H9 (cell line): ENCODE results near the gene PRKAG1. TPM values are rescaled to one million over a fixed set of nuclear protein-coding genes. Genes with fewer than 3 reads are reported as not detected.
"Not testable (repeated sequence)": the region's sequence is repeated elsewhere in the genome, so short reads cannot be mapped to it uniquely, and the experiment has no call there.

Experiments
- DNase-seq: peaks from one replicate; pipeline ENCODE4 v3.0.0-alpha.2; 2017
- H2AFZ ChIP-seq: one replicate; pipeline ENCODE4 v1.6.1; 2013; ENCODE audit warnings: mild to moderate bottlenecking, low read length, control low read depth, moderate library complexity
- H2AK5ac ChIP-seq: 2 replicates; pipeline ENCODE4 v1.6.1; 2013; ENCODE audit warnings: low read length, control low read depth, mixed read lengths; ENCODE audit not compliant: insufficient read length
- H2BK120ac ChIP-seq: one replicate; pipeline ENCODE4 v1.6.1; 2013; ENCODE audit warnings: low read depth, mild to moderate bottlenecking, low read length, control low read depth, inconsistent platforms; ENCODE audit not compliant: poor library complexity, severe bottlenecking
- H2BK12ac ChIP-seq: 2 replicates; pipeline ENCODE4 v1.6.1; 2013; ENCODE audit warnings: low read length, control low read depth, mixed read lengths, low read depth; ENCODE audit not compliant: insufficient read length
- H2BK15ac ChIP-seq: 2 replicates; pipeline ENCODE4 v1.6.1; 2013; ENCODE audit warnings: low read depth, low read length, control low read depth
- H2BK20ac ChIP-seq: one replicate; pipeline ENCODE4 v1.6.1; 2013; ENCODE audit warnings: low read depth, mild to moderate bottlenecking, low read length, control low read depth, inconsistent platforms; ENCODE audit not compliant: poor library complexity, severe bottlenecking
- H2BK5ac ChIP-seq: 2 replicates; pipeline ENCODE4 v1.6.1; 2013; ENCODE audit warnings: low read length, control low read depth, mixed read lengths; ENCODE audit not compliant: insufficient read length
- H3K14ac ChIP-seq: 2 replicates; pipeline ENCODE4 v1.6.1; 2013; ENCODE audit warnings: low read length, control low read depth; ENCODE audit not compliant: insufficient read depth
- H3K18ac ChIP-seq: 2 replicates; pipeline ENCODE4 v1.6.1; 2013; ENCODE audit warnings: low read depth, mild to moderate bottlenecking, mixed read lengths, low read length, control low read depth; ENCODE audit not compliant: insufficient read length
- H3K23ac ChIP-seq: 2 replicates; pipeline ENCODE4 v1.6.1; 2013; ENCODE audit warnings: low read length, control low read depth, mixed read lengths, low read depth; ENCODE audit not compliant: insufficient read length
- H3K23me2 ChIP-seq: 2 replicates; pipeline ENCODE4 v1.6.1; 2013; ENCODE audit warnings: low read depth, mild to moderate bottlenecking, mixed read lengths, low read length, control low read depth; ENCODE audit not compliant: insufficient read length, poor library complexity, severe bottlenecking
- H3K27ac ChIP-seq: 2 replicates; pipeline ENCODE4 v1.5.1; 2013; ENCODE audit warnings: low read length, control low read depth, mixed read lengths, low read depth; ENCODE audit not compliant: insufficient read length
- H3K27me3 ChIP-seq: 2 replicates; pipeline ENCODE4 v1.6.1; 2013; ENCODE audit warnings: low read length, control low read depth, inconsistent platforms; ENCODE audit not compliant: insufficient read depth
- H3K4ac ChIP-seq: 2 replicates; pipeline ENCODE4 v1.6.1; 2013; ENCODE audit warnings: low read depth, mild to moderate bottlenecking, control low read depth, inconsistent platforms, low read length, moderate library complexity
- H3K4me1 ChIP-seq: 2 replicates; pipeline ENCODE4 v1.6.1; 2013; ENCODE audit warnings: low read length, control low read depth, inconsistent platforms; ENCODE audit not compliant: insufficient read depth
- H3K4me2 ChIP-seq: 2 replicates; pipeline ENCODE4 v1.6.1; 2013; ENCODE audit warnings: low read length, control low read depth, mixed read lengths; ENCODE audit not compliant: insufficient read length, insufficient read depth
- H3K56ac ChIP-seq: 2 replicates; pipeline ENCODE4 v1.6.1; 2013; ENCODE audit warnings: low read depth, mild to moderate bottlenecking, mixed read lengths, low read length, control low read depth; ENCODE audit not compliant: insufficient read length
- H3K79me1 ChIP-seq: 2 replicates; pipeline ENCODE4 v1.6.1; 2013; ENCODE audit warnings: low read depth, mild to moderate bottlenecking, moderate library complexity, low read length, control low read depth, inconsistent platforms; ENCODE audit not compliant: insufficient read depth, poor library complexity, severe bottlenecking
- H3K79me2 ChIP-seq: 2 replicates; pipeline ENCODE4 v1.6.1; 2013; ENCODE audit warnings: low read length, control low read depth, inconsistent platforms; ENCODE audit not compliant: insufficient read depth
- H3K9ac ChIP-seq: 2 replicates; pipeline ENCODE4 v1.6.1; 2013; ENCODE audit warnings: low read length, control low read depth, mixed read lengths; ENCODE audit not compliant: insufficient read length; ENCODE audit errors: extremely low read depth
- H3K9me3 ChIP-seq: one replicate; pipeline ENCODE4 v1.6.1; 2013; ENCODE audit warnings: low read depth, low read length, inconsistent platforms; ENCODE audit not compliant: control insufficient read depth
- H3T11ph ChIP-seq: one replicate; pipeline ENCODE4 v1.6.1; 2013; ENCODE audit warnings: mild to moderate bottlenecking, low read length, control low read depth, inconsistent platforms
- H4K20me1 ChIP-seq: one replicate; pipeline ENCODE4 v1.6.1; 2013; ENCODE audit not compliant: control insufficient read depth, insufficient read length, insufficient read depth
- H4K5ac ChIP-seq: 2 replicates; pipeline ENCODE4 v1.6.1; 2013; ENCODE audit warnings: low read depth, mild to moderate bottlenecking, mixed read lengths, low read length, control low read depth; ENCODE audit not compliant: insufficient read length
- H4K8ac ChIP-seq: replicated peaks from 2 replicates; pipeline ENCODE4 v1.6.1; 2013; ENCODE audit warnings: low read length, control low read depth, mixed read lengths, low read depth; ENCODE audit not compliant: insufficient read length
- H4K91ac ChIP-seq: 2 replicates; pipeline ENCODE4 v1.6.1; 2013; ENCODE audit warnings: low read depth, mild to moderate bottlenecking, moderate library complexity, mixed read lengths, low read length, control low read depth; ENCODE audit not compliant: insufficient read length
- H3K27ac Mint-ChIP-seq, 3 experiments: 2 replicates in 2 of 3; 3 replicates in 1 of 3; pipeline ENCODE4 v1.8.0; 2020 to 2021; ENCODE audit warnings: mixed read lengths in 3 of 3, mild to moderate bottlenecking in 1 of 3, moderate library complexity in 1 of 3
- H3K27me3 Mint-ChIP-seq: 2 replicates; pipeline ENCODE4 v1.8.0; 2021; ENCODE audit warnings: low read depth, mild to moderate bottlenecking, moderate library complexity, mixed read lengths
- H3K36me3 Mint-ChIP-seq, 3 experiments: 2 replicates in 2 of 3; 3 replicates in 1 of 3; pipeline ENCODE4 v1.8.0; 2020 to 2021; ENCODE audit warnings: low read depth in 3 of 3, mixed read lengths in 3 of 3; ENCODE audit not compliant: insufficient read depth in 1 of 3
- H3K4me1 Mint-ChIP-seq, 2 experiments: 2 replicates each; pipeline ENCODE4 v1.8.0; 2020; ENCODE audit warnings: mixed read lengths in 2 of 2
- H3K4me3 Mint-ChIP-seq, 2 experiments: 2 replicates in 1 of 2; 3 replicates in 1 of 2; pipeline ENCODE4 v1.8.0; 2020 to 2021; ENCODE audit warnings: mild to moderate bottlenecking in 2 of 2, mixed read lengths in 2 of 2, moderate library complexity in 1 of 2
- H3K9me3 Mint-ChIP-seq, 2 experiments: 2 replicates in 1 of 2; 3 replicates in 1 of 2; pipeline ENCODE4 v1.8.0; 2020; ENCODE audit warnings: mild to moderate bottlenecking in 2 of 2, mixed read lengths in 2 of 2, moderate library complexity in 1 of 2
- CTCF ChIP-seq: fragments of 200-600 bp; sonication (generic); conservative IDR thresholded peaks from 3 replicates; pipeline ENCODE4 v1.8.0; 2021; ENCODE audit warnings: antibody characterized with exemption, mild to moderate bottlenecking
- WGBS: extraction: QIAGEN DNeasy Blood & Tissue Kit; methylation state at CpG from one replicate; pipeline ENCODE4 v1.1.7; 2013; ENCODE audit warnings: missing lambda C conversion rate, low lambda C conversion rate, mixed read lengths; ENCODE audit not compliant: insufficient read length; ENCODE audit errors: extremely low coverage; 5-methylcytosine and 5-hydroxymethylcytosine counted together
- total RNA-seq: library from RNA; stranded (reverse); gene quantifications from 2 replicates; pipeline ENCODE4 v1.2.1, GENCODE V29; 2021

PRKAG1 gene
- total RNA-seq, 1 experiment from 2014 or later, result 34.8 TPM

GRCh38 chr12:49064767-49065152, 46.2 kb upstream of the PRKAG1 start:
- Histone ChIP-seq H4K8ac (no peak overlapping the region), H4K5ac (no peak overlapping the region), H3K23ac (no peak overlapping the region), H4K20me1 (no peaks in the 10 kb centered on the region), H3K4ac (no peak overlapping the region), H3K23me2 (peaks cover 11% of the 10 kb centered on the region), H2BK12ac (no peak overlapping the region), H3K79me2 (peaks cover under 1% of the 10 kb centered on the region; the same call in 1 of the 2 replicates), H3T11ph (no peak overlapping the region), H3K14ac (no peak overlapping the region), H2BK20ac (no peak overlapping the region), H2AK5ac (no peak overlapping the region), H2AFZ (no peak overlapping the region), H3K9me3 (no peaks in the 10 kb centered on the region), H3K4me1 (no peaks in the 10 kb centered on the region), H3K18ac (no peak overlapping the region), H3K4me2 (no peak overlapping the region), H2BK15ac (no peak overlapping the region), H2BK120ac (no peak overlapping the region), H3K9ac (no peak overlapping the region), H4K91ac (no peak overlapping the region), H3K79me1 (no peaks in the 10 kb centered on the region), H3K27ac (no peak overlapping the region), H2BK5ac (no peak overlapping the region), H3K27me3 (no peaks in the 10 kb centered on the region), H3K56ac (no peak overlapping the region)
- no peak overlapping the region for H3K27ac Mint-ChIP-seq
- H3K4me3 Mint-ChIP-seq, result no peak overlapping the region
- no peak for TF ChIP-seq CTCF
- DNase-seq, result no peak
- peaks cover 0 to 3% (median 2%) of the 10 kb centered on the region in 3 experiments; a peak in 3 of 7 replicates for H3K36me3 Mint-ChIP-seq
- H3K9me3 Mint-ChIP-seq, result no peaks in the 10 kb centered on the region
- no CpG with 5 or more reads among the region's 5 CpGs for WGBS
- peaks cover 26 to 30% of the 10 kb centered on the region in 2 experiments for H3K4me1 Mint-ChIP-seq
- peaks cover 19% of the 10 kb centered on the region for H3K27me3 Mint-ChIP-seq

GRCh38 chr12:49061916-49062315, 43.3 kb upstream of the PRKAG1 start:
- not testable (repeated sequence) for H3K4ac ChIP-seq, H4K5ac ChIP-seq, H2AK5ac ChIP-seq, H2BK120ac ChIP-seq, H3K9me3 Mint-ChIP-seq, H3T11ph ChIP-seq, H3K9me3 ChIP-seq, DNase-seq, H4K8ac ChIP-seq, H2BK20ac ChIP-seq, H2BK5ac ChIP-seq, H4K91ac ChIP-seq, H3K9ac ChIP-seq, H3K14ac ChIP-seq, H3K27me3 Mint-ChIP-seq, H3K36me3 Mint-ChIP-seq, H3K27me3 ChIP-seq, H3K27ac ChIP-seq, H3K4me2 ChIP-seq, H4K20me1 ChIP-seq, H3K56ac ChIP-seq, H2AFZ ChIP-seq, H3K27ac Mint-ChIP-seq, H3K23ac ChIP-seq, H3K4me1 ChIP-seq, H2BK12ac ChIP-seq, H3K18ac ChIP-seq, H2BK15ac ChIP-seq
- H3K23me2 ChIP-seq, result peaks cover 24% of the 10 kb centered on the region
- peak overlapping the region; percentile 94 to 97; a peak in 3 of 5 replicates for H3K4me3 Mint-ChIP-seq
- peaks cover 38 to 46% of the 10 kb centered on the region in 2 experiments for H3K4me1 Mint-ChIP-seq
- H3K79me2 ChIP-seq, result peaks cover 28% of the 10 kb centered on the region
- peaks cover 14% of the 10 kb centered on the region for H3K79me1 ChIP-seq
- no CpG with 5 or more reads among the region's 17 CpGs for WGBS
